ENCODE data around the gene CDK19. TPM values are rescaled to one million over a fixed set of nuclear protein-coding genes. Genes with fewer than 3 reads are reported as not detected.
A peak's percentile ranks its signal among the peaks of the same experiment; 100 is the strongest.

CDK19 gene
- total and polyA plus RNA-seq, 2 of the 13 experiments (the other 11 are each of a cell fraction or from before 2014, with no cell fraction given): 13.4 to 27.0 TPM

- TF ChIP-seq SOX13 (IDR thresholded peaks at IDR 0.05): no peak
- peak in 1 of 2 experiments; percentile 75; a peak in 2 of 4 replicates for TF ChIP-seq SOX13 (CRISPR knock-in tag; conservative IDR thresholded peaks at IDR 0.05 in 1 of 2, IDR thresholded peaks at IDR 0.05 in 1 of 2)
- TF ChIP-seq ZSCAN29 (CRISPR knock-in tag; conservative IDR thresholded peaks at IDR 0.05): no peak
- TF ChIP-seq GATAD2A (CRISPR knock-in tag; IDR thresholded peaks at IDR 0.05): 0 out of 2 replicates have a peak, but pooled peaks have one; percentile 15
These were observed 158.8 kb downstream of the CDK19 start (continued) for GRCh38 chr6:110656492-110656891.

- no peak overlapping the region for H3K9ac ChIP-seq (ENCODE audit: insufficient read depth, low read depth, low read length)
- no peak overlapping the region for H3K4me3 ChIP-seq (replicated peaks in 1 of 3; ENCODE audit: insufficient read depth in 1 of 3, low read depth in 2 of 3, low read length in 3 of 3)
- H2AFZ ChIP-seq (ENCODE audit: low read length): no peak overlapping the region
- ATAC-seq: no peak
- peaks cover 68% of the 10 kb centered on the region for H3K4me1 ChIP-seq (ENCODE audit: insufficient read depth, low read length)
- peaks cover 3% of the 10 kb centered on the region for H3K79me2 ChIP-seq (ENCODE audit: insufficient read depth, low read length)
- no peak for FAIRE-seq
- no peaks in the 10 kb centered on the region for H3K27me3 ChIP-seq (ENCODE audit: control insufficient read depth in 1 of 2, insufficient read depth in 2 of 2, low read length in 2 of 2)
- H3K9me3 ChIP-seq (ENCODE audit: low read length): no peaks in the 10 kb centered on the region
- DNase-seq (ENCODE audit: low spot score): no peak
- H3K27ac ChIP-seq (ENCODE audit: extremely low read length, insufficient read depth, low read length): peak overlapping the region; percentile 30
- in situ Hi-C loops (cut with HindIII; ENCODE audit: extremely low pct_ligation_motif_present, low pct_unique_long_range_greater_than_20kb): no loop called here
- CTCF ChIA-PET (ENCODE audit: low intra/inter-chr PET ratio, low total read pairs): no interaction called here
- intact Hi-C loops (cut with micrococcal nuclease; ENCODE audit: unreplicated experiment): loop anchor here (10.0 kb wide), 2 partner anchors 91 to 131 kb away; no protein-coding TSS in a partner anchor
- H3K36me3 ChIP-seq (replicated peaks in 1 of 2; ENCODE audit: control insufficient read depth in 1 of 2, insufficient read depth in 2 of 2, low read length in 2 of 2): peaks cover 5 to 8% of the 10 kb centered on the region in 2 experiments; a peak in 4 of 5 replicates
- BruUV-seq (replicated peaks): no TSS peak
- WGBS (ENCODE audit: low lambda C conversion rate): 100% methylated on average over 1 of the region's 1 CpG
- POLR2A ChIA-PET: interaction anchor here (1.3 kb wide), 1 partner anchor 219 kb away, joined by 3 read pairs; the partner anchor contains the start of gene AMD1
- no peaks in the 10 kb centered on the region for H4K20me1 ChIP-seq (ENCODE audit: insufficient read depth, low read length)
- H3K4me2 ChIP-seq (ENCODE audit: low read depth, low read length): no peak overlapping the region
- TF ChIP-seq ZNF138 (CRISPR knock-in tag; IDR thresholded peaks at IDR 0.05; ENCODE audit: low read depth) (no peak), U2AF1 (optimal IDR thresholded peaks at IDR 0.05; ENCODE audit: low read depth, low read length) (no peak), TFAP4 (IDR thresholded peaks at IDR 0.05; ENCODE audit: borderline replicate concordance, low read depth) (no peak), CC2D1A (CRISPR knock-in tag; IDR thresholded peaks at IDR 0.05) (no peak), ZHX1 (CRISPR knock-in tag; IDR thresholded peaks at IDR 0.05; ENCODE audit: low read depth) (no peak), SMAD1 (CRISPR knock-in tag; IDR thresholded peaks at IDR 0.05; ENCODE audit: borderline replicate concordance, low read depth) (no peak), ARID3A (IDR thresholded peaks at IDR 0.05; ENCODE audit: low read depth, low read length) (no peak), IKZF1 (IDR thresholded peaks at IDR 0.05) (no peak), MLX (CRISPR knock-in tag; IDR thresholded peaks at IDR 0.05) (no peak), FOSL1 (CRISPR knock-in tag; IDR thresholded peaks at IDR 0.05; ENCODE audit: borderline replicate concordance) (no peak), E2F5 (CRISPR knock-in tag; conservative IDR thresholded peaks at IDR 0.05) (no peak)
These were observed 159.4 kb downstream of the CDK19 start for GRCh38 chr6:110655821-110656220.

Measured in HepG2 (cell line).